Neural cell (in vitro differentiated cells): ENCODE data around the gene CHCHD1. TPM values are rescaled to one million over a fixed set of nuclear protein-coding genes. Genes with fewer than 3 reads are reported as not detected.

ENCODE experiments used
- H2AFZ ChIP-seq: fragments of 200-600, 300-800 bp; sonication (generic), shearing (Covaris generic); 2 replicates; pipeline ENCODE4 v1.6.0; 2014; ENCODE audit warnings: low read depth, mild to moderate bottlenecking, antibody characterized with exemption, low read length, moderate library complexity
- H3F3A ChIP-seq: fragments of 200-600 bp; shearing (Covaris generic); 2 replicates; pipeline ENCODE4 v1.6.1; 2016; ENCODE audit warnings: mild to moderate bottlenecking, moderate library complexity, mixed read lengths, antibody characterized with exemption, low read length; ENCODE audit not compliant: insufficient read depth, poor library complexity, severe bottlenecking
- H3K27ac ChIP-seq: fragments of 200-600, 300-800 bp; sonication (generic), shearing (Covaris generic); 2 replicates; pipeline ENCODE4 v1.5.1; 2014; ENCODE audit warnings: mild to moderate bottlenecking, low read length, moderate library complexity
- H3K27me3 ChIP-seq: fragments of 300-800, 200-600 bp; sonication (generic), shearing (Covaris generic); 2 replicates; pipeline ENCODE4 v1.6.0; 2014; ENCODE audit warnings: mild to moderate bottlenecking, low read depth, low read length, moderate library complexity; ENCODE audit not compliant: insufficient read depth
- H3K36me3 ChIP-seq: fragments of 300-800, 200-600 bp; sonication (generic), shearing (Covaris generic); 2 replicates; pipeline ENCODE4 v1.5.1; 2014; ENCODE audit warnings: mild to moderate bottlenecking, antibody characterized with exemption, low read length, moderate library complexity; ENCODE audit not compliant: insufficient read depth
- H3K4me2 ChIP-seq: fragments of 300-800, 200-600 bp; sonication (generic), shearing (Covaris generic); 2 replicates; pipeline ENCODE4 v1.6.0; 2014; ENCODE audit warnings: mild to moderate bottlenecking, low read length
- H3K4me3 ChIP-seq: fragments of 300-800, 200-600 bp; sonication (generic), shearing (Covaris generic); 2 replicates; pipeline ENCODE4 v1.5.1; 2014; ENCODE audit warnings: mild to moderate bottlenecking, low read length, moderate library complexity
- H3K79me2 ChIP-seq: fragments of 200-600 bp; shearing (Covaris generic); replicated peaks from 2 replicates; pipeline ENCODE4 v1.6.0; 2014; ENCODE audit warnings: mild to moderate bottlenecking, low read length, moderate library complexity; ENCODE audit not compliant: insufficient read depth
- H3K9ac ChIP-seq: fragments of 300-800, 200-600 bp; sonication (generic), shearing (Covaris generic); 2 replicates; pipeline ENCODE4 v1.6.1; 2016; ENCODE audit warnings: mild to moderate bottlenecking, low read length, mixed read lengths
- H3K9me2 ChIP-seq: fragments of 200-600 bp; shearing (Covaris generic); 2 replicates; pipeline ENCODE4 v1.6.1; 2016; ENCODE audit warnings: mild to moderate bottlenecking, low read length, mixed read lengths; ENCODE audit not compliant: insufficient read depth
- H3K9me3 ChIP-seq: fragments of 200-600, 300-800 bp; sonication (generic), shearing (Covaris generic); 2 replicates; pipeline ENCODE4 v1.6.1; 2016; ENCODE audit warnings: mild to moderate bottlenecking, mixed run types, low read length, moderate library complexity, mixed read lengths
- H4K20me1 ChIP-seq: fragments of 200-600 bp; shearing (Covaris generic); 2 replicates; pipeline ENCODE4 v1.6.1; 2016; ENCODE audit warnings: mild to moderate bottlenecking, mixed run types; ENCODE audit not compliant: insufficient read depth
- CTCF ChIP-seq: fragments of 450-650 bp; IDR thresholded peaks from 2 replicates; pipeline ENCODE4 v1.5.1; 2014; ENCODE audit warnings: antibody characterized with exemption, mild to moderate bottlenecking, moderate library complexity; ENCODE audit not compliant: poor library complexity, severe bottlenecking
- EP300 ChIP-seq: fragments of 450-650 bp; conservative IDR thresholded peaks from 2 replicates; pipeline ENCODE4 v1.6.1; 2014; ENCODE audit warnings: antibody characterized with exemption, mild to moderate bottlenecking, moderate library complexity; ENCODE audit not compliant: poor library complexity, severe bottlenecking
- EZH2 ChIP-seq: fragments of 200-600, 300-800 bp; shearing (Covaris generic), sonication (generic); IDR thresholded peaks from 2 replicates; pipeline ENCODE4 v1.6.1; 2014; ENCODE audit warnings: antibody characterized with exemption, low read length, borderline replicate concordance, mild to moderate bottlenecking; ENCODE audit not compliant: insufficient read depth, poor library complexity, severe bottlenecking
- MXI1 ChIP-seq: fragments of 450-650 bp; conservative IDR thresholded peaks from 2 replicates; pipeline ENCODE4 v1.6.1; 2014; ENCODE audit warnings: antibody characterized with exemption, mild to moderate bottlenecking; ENCODE audit not compliant: poor library complexity, severe bottlenecking
- POLR2AphosphoS5 ChIP-seq: IDR thresholded peaks from 2 replicates; pipeline ENCODE4 v1.6.1; 2012
- RAD21 ChIP-seq: fragments of 450-650 bp; conservative IDR thresholded peaks from 2 replicates; pipeline ENCODE4 v1.6.1; 2014; ENCODE audit warnings: antibody characterized with exemption, mild to moderate bottlenecking, moderate library complexity
- REST ChIP-seq: IDR thresholded peaks from 2 replicates; pipeline ENCODE4 v1.6.1; 2012; ENCODE audit warnings: borderline replicate concordance
- SMC3 ChIP-seq: fragments of 450-650 bp; conservative IDR thresholded peaks from 2 replicates; pipeline ENCODE4 v1.6.1; 2014; ENCODE audit warnings: antibody characterized with exemption, mild to moderate bottlenecking, moderate library complexity; ENCODE audit not compliant: poor library complexity
- TAF1 ChIP-seq: IDR thresholded peaks from 2 replicates; pipeline ENCODE4 v1.6.1; 2012; ENCODE audit warnings: low read depth
- polyA plus RNA-seq: library from polyadenylated mRNA; depleted of rRNA; stranded (reverse); fragments of >200 nt; gene quantifications from 2 replicates; pipeline ENCODE4 v1.2.3, GENCODE V29; 2014

Gene CHCHD1
- polyA plus RNA-seq, 1 donor from 2014 or later = 82.5 TPM

- Histone ChIP-seq H4K20me1 (peaks cover 3% of the 10 kb centered on the region), H3K4me2 (no peak overlapping the region), H3K9me2 (no peaks in the 10 kb centered on the region), H3F3A (no peaks in the 10 kb centered on the region), H3K9ac (no peak overlapping the region), H3K27ac (no peak overlapping the region), H3K9me3 (no peaks in the 10 kb centered on the region), H3K79me2 (peaks cover 25% of the 10 kb centered on the region), H2AFZ (no peak overlapping the region), H3K27me3 (no peaks in the 10 kb centered on the region), H3K36me3 (no peaks in the 10 kb centered on the region), H3K4me3 (no peak overlapping the region)
- no peak for TF ChIP-seq EP300
Measured at GRCh38 chr10:73746721-73747120, 35.1 kb upstream of the CHCHD1 start.

- TF ChIP-seq EZH2 = no peak
- TF ChIP-seq TAF1 = no peak
- no peak for TF ChIP-seq SMC3
- TF ChIP-seq CTCF = no peak
- TF ChIP-seq MXI1 = no peak
- no peak for TF ChIP-seq POLR2AphosphoS5
- TF ChIP-seq REST = no peak
- TF ChIP-seq RAD21 = no peak
- TF ChIP-seq EP300 = no peak
- peaks cover 3% of the 10 kb centered on the region for H4K20me1 ChIP-seq
- H2AFZ ChIP-seq = no peak overlapping the region
- H3K4me2 ChIP-seq = no peak overlapping the region
- no peaks in the 10 kb centered on the region for H3F3A ChIP-seq
- H3K9me3 ChIP-seq = no peaks in the 10 kb centered on the region
- no peak overlapping the region for H3K9ac ChIP-seq
- H3K4me3 ChIP-seq = no peak overlapping the region
- H3K9me2 ChIP-seq = no peaks in the 10 kb centered on the region
- H3K36me3 ChIP-seq = no peaks in the 10 kb centered on the region
- peaks cover 13% of the 10 kb centered on the region for H3K79me2 ChIP-seq
- no peak overlapping the region for H3K27ac ChIP-seq
- no peaks in the 10 kb centered on the region for H3K27me3 ChIP-seq
Measured at GRCh38 chr10:73750819-73751218, 31.0 kb upstream of the CHCHD1 start.

GRCh38 chr10:73756183-73756582 lies 25.7 kb upstream of the CHCHD1 start:
- no peaks in the 10 kb centered on the region for H3K36me3 ChIP-seq
- H3K4me3 ChIP-seq = no peak overlapping the region
- H3K9me3 ChIP-seq = no peaks in the 10 kb centered on the region
- no peaks in the 10 kb centered on the region for H3K9me2 ChIP-seq
- TF ChIP-seq RAD21 (no peak), TAF1 (no peak)
- H4K20me1 ChIP-seq = no peaks in the 10 kb centered on the region
- H2AFZ ChIP-seq = no peak overlapping the region
- no peak overlapping the region for H3K27ac ChIP-seq
- H3K4me2 ChIP-seq = no peak overlapping the region
- no peak overlapping the region for H3K9ac ChIP-seq
- H3K27me3 ChIP-seq = no peaks in the 10 kb centered on the region
- no peaks in the 10 kb centered on the region for H3K79me2 ChIP-seq
- no peaks in the 10 kb centered on the region for H3F3A ChIP-seq
